Measurements from ENCODE around the gene APMAP.
"Not testable (repeated sequence)": the region's sequence is repeated elsewhere in the genome, so short reads cannot be mapped to it uniquely, and the experiment has no call there.

APMAP gene

GRCh38 chr20:24936526-24937407 lies 55.8 kb downstream of the APMAP start:
- H3K4me2 ChIP-seq, result peak overlapping the region; percentile 7; the same call in 1 of the 2 replicates
- no peaks in the 10 kb centered on the region for H3K27me3 ChIP-seq
- peak overlapping the region; percentile 6; the same call in 1 of the 2 replicates for H3K27ac ChIP-seq

GRCh38 chr20:24935766-24936525 lies 56.6 kb downstream of the APMAP start:
- Histone ChIP-seq H3K36me3 (no peaks in the 10 kb centered on the region), H3K4me2 (peak overlapping the region; percentile 7; the same call in 1 of the 2 replicates), H3K9me3 (peaks cover 49% of the 10 kb centered on the region), H4K20me1 (no peaks in the 10 kb centered on the region), H3K4me3 (no peak overlapping the region), H3K27ac (peak overlapping the region; percentile 6; the same call in 1 of the 2 replicates), H3K4me1 (peaks cover 40% of the 10 kb centered on the region), H3K9ac (no peak overlapping the region), H3K27me3 (no peaks in the 10 kb centered on the region)
- no peak for TF ChIP-seq Cebpa-rat (IDR thresholded peaks at IDR 0.05)

More at GRCh38 chr20:24936526-24937407, 55.8 kb downstream of the APMAP start:
- Histone ChIP-seq H3K9ac (no peak overlapping the region), H4K20me1 (no peaks in the 10 kb centered on the region), H3K4me3 (no peak overlapping the region), H3K36me3 (no peaks in the 10 kb centered on the region), H3K4me1 (peaks cover 31% of the 10 kb centered on the region), H3K9me3 (peaks cover 57% of the 10 kb centered on the region)
- no peak for TF ChIP-seq Cebpa-rat (IDR thresholded peaks at IDR 0.05)

- no peaks in the 10 kb centered on the region for H3K27me3 ChIP-seq
- peaks cover 48% of the 10 kb centered on the region for H3K4me1 ChIP-seq
- no peak overlapping the region for H3K4me3 ChIP-seq
- no peak overlapping the region for H3K4me2 ChIP-seq
- H4K20me1 ChIP-seq, result no peaks in the 10 kb centered on the region
- H3K27ac ChIP-seq, result no peak overlapping the region
- H3K36me3 ChIP-seq, result no peaks in the 10 kb centered on the region
- H3K9ac ChIP-seq, result no peak overlapping the region
- peaks cover 41% of the 10 kb centered on the region for H3K9me3 ChIP-seq
- no peak for TF ChIP-seq Cebpa-rat (IDR thresholded peaks at IDR 0.05)
These were observed 57.4 kb downstream of the APMAP start for GRCh38 chr20:24935140-24935539.

- no peaks in the 10 kb centered on the region for H3K36me3 ChIP-seq
- H3K27ac ChIP-seq, result 0 out of 2 replicates have a peak overlapping the region, but pooled peaks have one; percentile 23
- no peaks in the 10 kb centered on the region for H4K20me1 ChIP-seq
- H3K4me1 ChIP-seq, result peaks cover 52% of the 10 kb centered on the region
- no peak overlapping the region for H3K9ac ChIP-seq
- H3K4me2 ChIP-seq, result no peak overlapping the region
- H3K9me3 ChIP-seq, result peaks cover 37% of the 10 kb centered on the region
- TF ChIP-seq Cebpa-rat (IDR thresholded peaks at IDR 0.05), result no peak
- H3K27me3 ChIP-seq, result no peaks in the 10 kb centered on the region
- no peak overlapping the region for H3K4me3 ChIP-seq
These were observed 57.8 kb downstream of the APMAP start for GRCh38 chr20:24934716-24935115.

- Histone ChIP-seq H4K20me1 (no peaks in the 10 kb centered on the region), H3K27ac (peak overlapping the region; percentile 23; the same call in 1 of the 2 replicates)
- no peak for TF ChIP-seq Cebpa-rat (IDR thresholded peaks at IDR 0.05)
These were observed 58.4 kb downstream of the APMAP start for GRCh38 chr20:24934101-24934661.

GRCh38 chr20:24933266-24933908 lies 59.2 kb downstream of the APMAP start:
- Histone ChIP-seq H3K9ac (no peak overlapping the region), H3K27ac (peak overlapping the region; percentile 78), H3K27me3 (no peaks in the 10 kb centered on the region), H3K4me3 (peak overlapping the region; percentile 13), H3K9me3 (peaks cover 29% of the 10 kb centered on the region; the same call in 1 of the 2 replicates), H4K20me1 (no peaks in the 10 kb centered on the region), H3K4me2 (peak overlapping the region; percentile 3; the same call in 1 of the 2 replicates), H3K36me3 (no peaks in the 10 kb centered on the region), H3K4me1 (peaks cover 60% of the 10 kb centered on the region)
- TF ChIP-seq Cebpa-rat (IDR thresholded peaks at IDR 0.05), result no peak

More at GRCh38 chr20:24934101-24934661, 58.4 kb downstream of the APMAP start:
- Histone ChIP-seq H3K36me3 (no peaks in the 10 kb centered on the region), H3K4me2 (no peak overlapping the region), H3K9ac (no peak overlapping the region), H3K9me3 (peaks cover 31% of the 10 kb centered on the region), H3K4me1 (peaks cover 54% of the 10 kb centered on the region), H3K27me3 (no peaks in the 10 kb centered on the region), H3K4me3 (no peak overlapping the region)

- Histone ChIP-seq H3K9ac (peak overlapping the region; percentile 59; the same call in 1 of the 2 replicates), H3K27ac (peak overlapping the region; percentile 78), H3K4me2 (peak overlapping the region; percentile 76), H3K9me3 (peaks cover 29% of the 10 kb centered on the region; the same call in 1 of the 2 replicates), H3K4me3 (peak overlapping the region; percentile 28; the same call in 1 of the 2 replicates), H3K4me1 (peaks cover 61% of the 10 kb centered on the region)
- not testable (repeated sequence) for H4K20me1 ChIP-seq, H3K36me3 ChIP-seq, H3K27me3 ChIP-seq
These were observed 60.7 kb downstream of the APMAP start for GRCh38 chr20:24931893-24932292.

GRCh38 chr20:24930724-24931688 lies 61.5 kb downstream of the APMAP start:
- not testable (repeated sequence) for H4K20me1 ChIP-seq, H3K27me3 ChIP-seq, H3K36me3 ChIP-seq, H3K4me3 ChIP-seq
- H3K4me1 ChIP-seq, result peaks cover 55% of the 10 kb centered on the region
- 0 out of 2 replicates have a peak overlapping the region, but pooled peaks have one; percentile 59 for H3K9ac ChIP-seq
- peak overlapping the region; percentile 78 for H3K27ac ChIP-seq
- H3K9me3 ChIP-seq, result peaks cover 21% of the 10 kb centered on the region; the same call in 1 of the 2 replicates
- peak overlapping the region; percentile 76 for H3K4me2 ChIP-seq

- peaks cover 55% of the 10 kb centered on the region for H3K4me1 ChIP-seq
- H3K27ac ChIP-seq, result peak overlapping the region; percentile 27; the same call in 1 of the 2 replicates
- H3K4me2 ChIP-seq, result peak overlapping the region; percentile 76
- H3K9me3 ChIP-seq, result peaks cover 14% of the 10 kb centered on the region; the same call in 1 of the 2 replicates
- not testable (repeated sequence) for H4K20me1 ChIP-seq, H3K9ac ChIP-seq, H3K36me3 ChIP-seq, H3K4me3 ChIP-seq, H3K27me3 ChIP-seq
These were observed 62.5 kb downstream of the APMAP start for GRCh38 chr20:24929867-24930723.

- H3K4me2 ChIP-seq, H4K20me1 ChIP-seq, H3K9ac ChIP-seq, H3K36me3 ChIP-seq, H3K4me3 ChIP-seq, H3K27ac ChIP-seq, H3K27me3 ChIP-seq: not testable (repeated sequence)
- Histone ChIP-seq H3K4me1 (peaks cover 54% of the 10 kb centered on the region), H3K9me3 (peaks cover 14% of the 10 kb centered on the region; the same call in 1 of the 2 replicates)
These were observed 63.3 kb downstream of the APMAP start for GRCh38 chr20:24929259-24929658.

GRCh38 chr20:24920706-24921105 lies 71.8 kb downstream of the APMAP start:
- H3K27me3 ChIP-seq, H3K27ac ChIP-seq: not testable (repeated sequence)

More at GRCh38 chr20:24920706-24921105, 71.8 kb downstream of the APMAP start:
- not testable (repeated sequence) for H3K4me2 ChIP-seq, H3K9ac ChIP-seq, H3K36me3 ChIP-seq, H3K4me3 ChIP-seq, H4K20me1 ChIP-seq, H3K9me3 ChIP-seq
- peaks cover 27% of the 10 kb centered on the region for H3K4me1 ChIP-seq

Data from BLaER1 (cell line).